H1 (cell line): ENCODE results near the gene PLTP. TPM values are rescaled to one million over a fixed set of nuclear protein-coding genes. Genes with fewer than 3 reads are reported as not detected.
A peak's percentile ranks its signal among the peaks of the same experiment; 100 is the strongest.

Experiments
- CTCF ChIA-PET: fragments of 300-600 bp; sonication (Branson Sonifier 250); formaldehyde crosslinking; loops from one replicate; lab custom pipeline; 2021; ENCODE audit not compliant: partially characterized antibody; lab: Charles Lee
- POLR2A ChIA-PET: fragments of 300-600 bp; sonication (Branson Sonifier 250); formaldehyde crosslinking; loops from one replicate; lab custom pipeline; 2021; ENCODE audit warnings: inconsistent platforms; ENCODE audit not compliant: partially characterized antibody; lab: Charles Lee
- DNase-seq, 2 experiments: peaks; one replicate each; pipeline versions ENCODE4 v3.0.0 to v3.0.0-alpha.2; 2010 to 2022; ENCODE audit warnings: low spot score in 2 of 2, low read depth in 1 of 2, mixed read lengths in 1 of 2
- FAIRE-seq: peaks from 2 replicates; lab custom pipeline; 2011; peaks lifted over from hg19 to GRCh38; lab: Jason Lieb, UNC
- H2AFZ ChIP-seq: 2 replicates; pipeline ENCODE4 v1.8.1; 2012; ENCODE audit warnings: low read length, inconsistent platforms
- H2AK5ac ChIP-seq: 2 replicates; pipeline ENCODE4 v1.6.1; 2013; ENCODE audit warnings: low read depth, low read length
- H2BK120ac ChIP-seq: replicated peaks from 2 replicates; pipeline ENCODE3; 2013; ENCODE audit warnings: low read depth, low read length, inconsistent platforms
- H2BK12ac ChIP-seq: 2 replicates; pipeline ENCODE4 v1.6.1; 2013; ENCODE audit warnings: low read depth, low read length
- H2BK15ac ChIP-seq: 2 replicates; pipeline ENCODE4 v1.6.1; 2013; ENCODE audit warnings: low read length
- H2BK20ac ChIP-seq: 2 replicates; pipeline ENCODE4 v1.6.1; 2013; ENCODE audit warnings: low read length
- H2BK5ac ChIP-seq: 2 replicates; pipeline ENCODE4 v1.6.1; 2013; ENCODE audit warnings: low read depth, low read length
- H3K14ac ChIP-seq: 2 replicates; pipeline ENCODE4 v1.6.1; 2013; ENCODE audit warnings: inconsistent platforms; ENCODE audit not compliant: insufficient read length
- H3K18ac ChIP-seq: 2 replicates; pipeline ENCODE4 v1.6.1; 2013; ENCODE audit warnings: low read length; ENCODE audit errors: extremely low read depth
- H3K23ac ChIP-seq: 2 replicates; pipeline ENCODE4 v1.6.1; 2013; ENCODE audit warnings: inconsistent platforms; ENCODE audit not compliant: insufficient read length
- H3K23me2 ChIP-seq: 2 replicates; pipeline ENCODE4 v1.6.1; 2013; ENCODE audit warnings: low read depth, low read length
- H3K27ac ChIP-seq: 2 replicates; pipeline ENCODE4 v1.6.1; 2011; ENCODE audit warnings: low read depth, low read length, inconsistent platforms
- H3K27me3 ChIP-seq, 4 experiments: replicated peaks in 1 of 4; 1 replicate in 1 of 4; 2 replicates in 3 of 4; pipeline versions ENCODE4 v1.6.1 to v1.8.1; 2011 to 2013; ENCODE audit warnings: low read length in 3 of 4, mild to moderate bottlenecking in 3 of 4, inconsistent platforms in 2 of 4, mixed read lengths in 2 of 4, moderate library complexity in 1 of 4; ENCODE audit not compliant: control insufficient read depth in 3 of 4, insufficient read depth in 3 of 4; ENCODE audit errors: extremely low read depth in 1 of 4
- H3K36me3 ChIP-seq, 4 experiments: 2 replicates each; pipeline versions ENCODE4 v1.6.1 to v1.8.1; 2011 to 2013; ENCODE audit warnings: mild to moderate bottlenecking in 4 of 4, low read length in 3 of 4, moderate library complexity in 2 of 4, control low read depth in 1 of 4, inconsistent platforms in 1 of 4; ENCODE audit not compliant: insufficient read depth in 4 of 4, control insufficient read depth in 2 of 4
- H3K4ac ChIP-seq: replicated peaks from 2 replicates; pipeline ENCODE3; 2013; ENCODE audit warnings: low read length, low read depth, mixed read lengths, inconsistent platforms; ENCODE audit not compliant: insufficient read length
- H3K4me1 ChIP-seq, 4 experiments: replicated peaks in 1 of 4; 1 replicate in 1 of 4; 2 replicates in 3 of 4; pipeline versions ENCODE4 v1.6.1 to v1.8.1; 2011 to 2013; ENCODE audit warnings: low read length in 3 of 4, inconsistent platforms in 2 of 4, mixed read lengths in 1 of 4; ENCODE audit not compliant: insufficient read depth in 4 of 4, control insufficient read depth in 3 of 4
- H3K4me2 ChIP-seq, 2 experiments: 2 replicates each; pipeline versions ENCODE4 v1.6.1 to v1.8.1; 2011 to 2013; ENCODE audit warnings: low read depth in 2 of 2, low read length in 2 of 2, control low read depth in 1 of 2, inconsistent platforms in 1 of 2, mild to moderate bottlenecking in 1 of 2; ENCODE audit not compliant: insufficient read depth in 1 of 2
- H3K4me3 ChIP-seq, 4 experiments: fragments of 200-600, 300-600 bp in 1 of 4; sonication (generic), shearing (Covaris generic), sonication (Bioruptor Twin) in 1 of 4; 2 replicates each; pipeline versions ENCODE4 v1.5.1 to v1.8.1; 2011 to 2016; ENCODE audit warnings: low read length in 4 of 4, low read depth in 3 of 4, control low read depth in 2 of 4, inconsistent platforms in 2 of 4, mild to moderate bottlenecking in 2 of 4, mixed read lengths in 1 of 4, moderate library complexity in 1 of 4; ENCODE audit not compliant: insufficient read depth in 2 of 4; ENCODE audit errors: extremely low read depth in 1 of 4
- H3K56ac ChIP-seq: replicated peaks from 2 replicates; pipeline ENCODE3; 2013; ENCODE audit warnings: low read depth, mild to moderate bottlenecking, mixed read lengths, low read length, inconsistent platforms; ENCODE audit not compliant: insufficient read length
- H3K79me1 ChIP-seq: 2 replicates; pipeline ENCODE4 v1.6.1; 2013; ENCODE audit warnings: low read depth, low read length, control low read depth
- H3K79me2 ChIP-seq, 2 experiments: 2 replicates each; pipeline versions ENCODE4 v1.6.1 to v1.8.1; 2012 to 2013; ENCODE audit warnings: low read length in 2 of 2, mild to moderate bottlenecking in 2 of 2, inconsistent platforms in 1 of 2; ENCODE audit not compliant: insufficient read depth in 2 of 2, control insufficient read depth in 1 of 2
- H3K9ac ChIP-seq, 4 experiments: replicated peaks in 1 of 4; 1 replicate in 1 of 4; 2 replicates in 3 of 4; pipeline versions ENCODE4 v1.6.1 to v1.8.1; 2011 to 2013; ENCODE audit warnings: low read depth in 3 of 4, low read length in 3 of 4, control low read depth in 2 of 4, mild to moderate bottlenecking in 2 of 4, moderate library complexity in 2 of 4, inconsistent platforms in 1 of 4; ENCODE audit errors: extremely low read depth in 1 of 4
- H3K9me3 ChIP-seq, 2 experiments: 2 replicates each; pipeline versions ENCODE4 v1.6.1 to v1.8.1; 2012 to 2013; ENCODE audit warnings: mild to moderate bottlenecking in 2 of 2, moderate library complexity in 2 of 2, control low read depth in 1 of 2, inconsistent platforms in 1 of 2, low read depth in 1 of 2, low read length in 1 of 2, mixed read lengths in 1 of 2; ENCODE audit not compliant: insufficient read depth in 2 of 2
- H4K20me1 ChIP-seq, 2 experiments: replicated peaks in 1 of 2; 2 replicates each; pipeline versions ENCODE3 to v1.8.1; 2011 to 2013; ENCODE audit warnings: inconsistent platforms in 2 of 2, low read length in 2 of 2, mild to moderate bottlenecking in 1 of 2; ENCODE audit not compliant: insufficient read depth in 2 of 2, control insufficient read depth in 1 of 2
- H4K5ac ChIP-seq: 2 replicates; pipeline ENCODE4 v1.6.1; 2013; ENCODE audit warnings: low read length, low read depth, mixed read lengths, inconsistent platforms; ENCODE audit not compliant: insufficient read length
- H4K8ac ChIP-seq: 2 replicates; pipeline ENCODE4 v1.8.0; 2013; ENCODE audit warnings: mild to moderate bottlenecking, moderate library complexity, low read length, inconsistent platforms; ENCODE audit not compliant: insufficient read depth; ENCODE audit errors: extremely low read depth
- H4K91ac ChIP-seq: replicated peaks from 2 replicates; pipeline ENCODE3; 2013; ENCODE audit warnings: low read length, mixed read lengths, inconsistent platforms; ENCODE audit not compliant: insufficient read length
- CTCF ChIP-seq, 3 experiments: IDR thresholded peaks; 1 replicate in 2 of 3; 2 replicates in 1 of 3; pipeline versions ENCODE4 v1.5.1 to v1.6.1; 2011; ENCODE audit warnings: low read length in 3 of 3, mild to moderate bottlenecking in 3 of 3, inconsistent platforms in 2 of 3, low read depth in 1 of 3, moderate library complexity in 1 of 3; ENCODE audit not compliant: insufficient read depth in 1 of 3; ENCODE audit errors: control extremely low read depth in 1 of 3
- E2F6 ChIP-seq: IDR thresholded peaks from 2 replicates; pipeline ENCODE4 v1.6.1; 2012; ENCODE audit warnings: inconsistent platforms
- POLR2A ChIP-seq, 2 experiments: IDR thresholded peaks; 1 replicate in 1 of 2; 2 replicates in 1 of 2; pipeline ENCODE4 v1.6.1; 2011; ENCODE audit warnings: low read depth in 2 of 2, low read length in 2 of 2, mild to moderate bottlenecking in 2 of 2; ENCODE audit errors: control extremely low read depth in 1 of 2
- RAD21 ChIP-seq, 2 experiments: IDR thresholded peaks in 1 of 2; conservative IDR thresholded peaks in 1 of 2; 2 replicates each; pipeline ENCODE4 v1.6.1; 2011; ENCODE audit warnings: low read depth in 2 of 2, low read length in 2 of 2, improper control_type of control experiment in 1 of 2, inconsistent platforms in 1 of 2, mild to moderate bottlenecking in 1 of 2, moderate library complexity in 1 of 2
- WGBS, 2 experiments: shearing (Covaris generic) in 1 of 2; methylation state at CpG; one replicate each; pipeline versions ENCODE4 v1.1.6 to v1.1.7; 2013 to 2015; ENCODE audit warnings: low lambda C conversion rate in 2 of 2, mixed read lengths in 2 of 2, inconsistent platforms in 1 of 2, low coverage in 1 of 2, missing lambda C conversion rate in 1 of 2; ENCODE audit not compliant: insufficient replicate concordance in 2 of 2, insufficient coverage in 1 of 2, insufficient read length in 1 of 2; ENCODE audit errors: extremely low coverage in 1 of 2, missing lambda C conversion rate in 1 of 2; 5-methylcytosine and 5-hydroxymethylcytosine counted together
- polyA plus RNA-seq, 7 experiments: library from polyadenylated mRNA; depleted of rRNA in 3 of 7; stranded (reverse) in 5 of 7; unstranded in 2 of 7; fragments of >200 nt in 5 of 7; fragments of 200-250 nt in 2 of 7; gene quantifications; 1 replicate in 5 of 7; 2 replicates in 1 of 7; 4 replicates in 1 of 7; pipeline versions ENCODE4 v1.2.1 to v1.2.3, GENCODE V29; 2011 to 2013; ENCODE audit warnings: missing spikeins in 2 of 7, mixed read lengths in 2 of 7
- total RNA-seq: library from RNA; stranded (reverse); fragmentation: NEBNext Ultra II Directional; extraction: Animal tissue kit (Norgen Biotek cat#: 25700); gene quantifications from 2 replicates; pipeline ENCODE4 v1.2.1, GENCODE V29; 2021

Gene PLTP
- total and polyA plus RNA-seq, 2 of the 8 experiments (the other 6 are each of a cell fraction or from before 2014, with no cell fraction given): 120 to 194 TPM

GRCh38 chr20:45892049-45892825, 19.7 kb downstream of the PLTP start:
- FAIRE-seq: no peak
- no peak overlapping the region for H3K27ac ChIP-seq
- WGBS, 2 experiments: 81% methylated on average over 9 of the region's 9 CpGs; no CpG with 5 or more reads in 1 of the 2 experiments

More at GRCh38 chr20:45892049-45892825, 19.7 kb downstream of the PLTP start:
- Histone ChIP-seq H4K8ac (no peak overlapping the region; the same call in 1 of the 2 replicates), H2BK5ac (no peak overlapping the region), H4K5ac (no peak overlapping the region), H4K20me1 (peaks cover 0 to 9% of the 10 kb centered on the region in 2 experiments), H2BK15ac (no peak overlapping the region), H3K27me3 (no peaks in the 10 kb centered on the region), H3K56ac (no peak overlapping the region), H4K91ac (no peak overlapping the region), H3K14ac (no peak overlapping the region), H3K9me3 (no peaks in the 10 kb centered on the region), H3K18ac (no peak overlapping the region), H3K23me2 (peaks cover 15% of the 10 kb centered on the region; the same call in 1 of the 2 replicates), H2BK20ac (no peak overlapping the region), H3K79me1 (peaks cover 3% of the 10 kb centered on the region; the same call in 1 of the 2 replicates), H2AFZ (no peak overlapping the region), H2BK12ac (no peak overlapping the region), H3K4me3 (peak overlapping the region; percentile 55 to 79 (median 74)), H3K23ac (no peak overlapping the region), H3K4me1 (peaks cover 0 to 10% (median 6%) of the 10 kb centered on the region in 4 experiments; a peak in 6 of 7 replicates), H3K4me2 (peak overlapping the region; percentile 72 to 95), H3K4ac (no peak overlapping the region), H3K9ac (0 out of 7 replicates have a peak overlapping the region, but pooled peaks of 1 of the 4 experiments have one; percentile 38), H3K36me3 (peaks cover 6 to 16% (median 10%) of the 10 kb centered on the region in 4 experiments), H3K79me2 (peaks cover 0 to 7% of the 10 kb centered on the region in 2 experiments; a peak in 1 of 4 replicates), H2BK120ac (no peak overlapping the region), H2AK5ac (no peak overlapping the region)
- 0 out of 4 replicates have a peak, but pooled peaks of 1 of the 2 experiments have one; percentile 1 for TF ChIP-seq RAD21 (IDR thresholded peaks at IDR 0.05 in 1 of 2, conservative IDR thresholded peaks at IDR 0.05 in 1 of 2; ENCODE audit: low read depth in 2 of 2, low read length in 2 of 2)
- peak in 1 of 2 experiments; percentile 49; a peak in 1 of 3 replicates for TF ChIP-seq POLR2A (IDR thresholded peaks at IDR 0.05; ENCODE audit: control extremely low read depth in 1 of 2, low read depth in 2 of 2, low read length in 2 of 2)
- no peak for TF ChIP-seq E2F6
- peak in 1 of 3 experiments; percentile 12; a peak in 1 of 4 replicates for TF ChIP-seq CTCF (IDR thresholded peaks at IDR 0.05; ENCODE audit: control extremely low read depth in 1 of 3, insufficient read depth in 1 of 3, low read depth in 1 of 3, low read length in 3 of 3)
- POLR2A ChIA-PET: interaction anchor here (0.6 to 11.2 kb wide), 15 partner anchors 8 to 101 kb away, joined by 3 to 172 read pairs (median 4); partner anchors contain the start of genes DNTTIP1, PCIF1, PLTP and WFDC3
- no peak for DNase-seq
- CTCF ChIA-PET: interaction anchor here (0.7 to 6.3 kb wide), 12 partner anchors 9 to 79 kb away, joined by 3 to 40 read pairs (median 6); partner anchors contain the start of gene ZSWIM1
